Left renal cortex interstitium (tissue), 4 donors: Measurements from ENCODE around the gene FOXS1. TPM values are rescaled to one million over a fixed set of nuclear protein-coding genes. Genes with fewer than 3 reads are reported as not detected.

Experiments
- DNase-seq, 4 donors: peaks; one replicate each; pipeline ENCODE4 v3.0.0-alpha.2; 2013; ENCODE audit warnings: low read depth in 4 of 4, low spot score in 2 of 4, missing footprints in 1 of 4
- polyA plus RNA-seq, 4 donors: library from polyadenylated mRNA; unstranded; fragments of 120-200 nt; gene quantifications; one replicate each; pipeline ENCODE4 v1.2.1, GENCODE V29; 2013; ENCODE audit not compliant: insufficient read length in 4 of 4

FOXS1 gene
- polyA plus RNA-seq, 4 donors = 5.5 to 9.1 (median 7.6) TPM

DNA sequence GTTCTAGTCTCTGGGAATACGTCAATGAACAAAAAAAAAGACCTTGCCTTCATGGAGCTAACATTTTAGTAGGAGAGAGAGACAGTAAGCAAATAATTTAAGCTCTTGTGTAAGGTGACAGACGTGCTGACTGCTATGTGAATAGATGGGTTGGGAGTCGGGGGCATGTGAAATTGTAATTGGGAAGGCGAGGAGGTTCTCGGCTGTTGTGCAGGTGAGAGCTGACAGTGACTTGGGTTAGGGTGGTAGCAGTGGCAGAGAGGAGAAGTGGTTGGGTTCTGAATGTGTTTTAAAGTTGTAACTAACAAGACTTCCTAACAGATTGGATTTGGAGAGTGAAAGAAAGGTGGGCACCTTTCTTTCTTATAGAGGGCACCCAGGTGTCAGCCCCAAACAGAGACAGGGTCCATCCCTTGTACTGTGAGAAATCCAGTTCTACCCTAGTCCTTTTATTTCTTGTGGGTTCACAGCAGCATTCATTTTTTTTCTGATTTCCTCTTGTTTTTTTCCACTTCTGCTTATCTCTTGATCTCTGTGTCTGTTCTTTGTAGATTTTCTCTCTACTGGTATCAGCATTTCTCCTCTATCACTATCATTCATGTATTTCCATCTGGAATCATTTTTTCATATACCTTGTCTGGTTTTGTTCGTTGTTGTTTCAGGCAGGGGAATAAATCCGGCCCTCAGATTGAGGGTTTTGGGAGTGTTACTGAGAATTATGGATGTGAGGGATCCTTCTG, 41.7 kb downstream of the FOXS1 start:
- no peak for DNase-seq

DNA sequence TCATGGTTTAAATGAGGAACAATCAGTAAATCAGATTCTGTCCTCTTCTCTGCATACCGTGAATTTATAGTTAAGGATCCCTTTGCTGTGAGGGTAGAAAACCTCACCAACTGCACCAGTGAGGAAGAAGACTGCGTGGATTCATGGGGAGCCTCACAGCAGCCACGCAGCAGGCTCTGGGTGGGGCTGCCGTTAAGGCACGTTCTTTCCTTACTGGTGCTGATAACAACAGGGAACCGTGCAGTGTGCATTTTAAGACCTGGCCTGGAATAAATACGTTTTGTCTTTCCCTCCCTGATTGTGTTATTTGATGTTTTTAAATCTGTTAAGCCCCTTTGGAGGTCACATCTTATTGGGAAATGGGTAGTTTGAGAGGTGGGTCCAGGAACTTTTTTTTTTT, 43.9 kb downstream of the FOXS1 start:
- DNase-seq = no peak

DNA sequence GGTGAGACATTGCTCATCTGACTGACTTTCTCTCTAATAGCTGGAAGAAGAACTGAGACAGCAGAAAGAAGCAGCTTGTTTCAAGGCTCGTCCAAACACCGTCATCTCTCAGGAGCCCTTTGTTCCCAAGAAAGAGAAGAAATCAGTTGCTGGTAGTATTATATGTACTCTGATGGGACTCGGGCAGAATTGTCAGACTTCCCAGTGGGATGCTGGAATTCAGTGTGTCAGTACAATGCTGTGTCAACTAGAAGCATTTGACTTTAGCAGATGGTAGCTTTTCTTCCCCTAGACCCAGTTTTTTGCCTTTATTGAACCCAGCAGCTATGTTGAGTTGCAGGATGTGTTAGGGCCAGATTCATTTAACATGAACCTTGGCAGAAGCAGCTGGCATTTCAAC, 48.0 kb downstream of the FOXS1 start:
- no peak for DNase-seq

Other genes with a start within 250 kb of the FOXS1 start
- 100 to 1,000 TPM; 159 to 263 (median 204) TPM for gene ID1, start 240.3 kb downstream of the FOXS1 start, polyA plus RNA-seq
- gene COX4I2, start 207.7 kb downstream of the FOXS1 start, polyA plus RNA-seq = 1 to 10 TPM; 1.8 to 3.0 (median 2.4) TPM
- 10 to 100 TPM; 71.6 to 95.8 (median 79.7) TPM for gene BCL2L1, start 122.7 kb downstream of the FOXS1 start, polyA plus RNA-seq
- gene TPX2, start 106.3 kb downstream of the FOXS1 start, polyA plus RNA-seq = 10 to 100 TPM; 45.4 to 49.9 (median 47.0) TPM
- under 1 TPM; 0.56 to 0.94 (median 0.82) TPM for gene MYLK2, start 26.2 kb downstream of the FOXS1 start, polyA plus RNA-seq
- gene DUSP15, start 24.9 kb upstream of the FOXS1 start, polyA plus RNA-seq = 10 to 100 TPM; 16.6 to 20.7 (median 19.1) TPM
- gene TTLL9, start 25.0 kb upstream of the FOXS1 start, polyA plus RNA-seq = 1 to 10 TPM; 2.2 to 5.9 (median 3.8) TPM
- gene PDRG1, start 106.4 kb upstream of the FOXS1 start, polyA plus RNA-seq = 10 to 100 TPM; 19.8 to 22.2 (median 20.7) TPM
- gene XKR7, start 122.5 kb upstream of the FOXS1 start, polyA plus RNA-seq = under 1 TPM; 0.20 to 0.64 (median 0.32) TPM
- 1 to 10 TPM; 6.6 to 8.5 (median 7.9) TPM for gene CCM2L, start 164.8 kb upstream of the FOXS1 start, polyA plus RNA-seq
- gene HCK, start 206.6 kb upstream of the FOXS1 start, polyA plus RNA-seq = 1 to 10 TPM; 1.9 to 3.0 (median 2.4) TPM